ENCODE results near the gene TRABD2B. TPM values are rescaled to one million over a fixed set of nuclear protein-coding genes. Genes with fewer than 3 reads are reported as not detected.

The TRABD2B gene
- total and polyA plus RNA-seq, 2 of the 13 experiments (the other 11 are each of a cell fraction or from before 2014, with no cell fraction given), result 0.04 TPM; not detected in 1

DNA sequence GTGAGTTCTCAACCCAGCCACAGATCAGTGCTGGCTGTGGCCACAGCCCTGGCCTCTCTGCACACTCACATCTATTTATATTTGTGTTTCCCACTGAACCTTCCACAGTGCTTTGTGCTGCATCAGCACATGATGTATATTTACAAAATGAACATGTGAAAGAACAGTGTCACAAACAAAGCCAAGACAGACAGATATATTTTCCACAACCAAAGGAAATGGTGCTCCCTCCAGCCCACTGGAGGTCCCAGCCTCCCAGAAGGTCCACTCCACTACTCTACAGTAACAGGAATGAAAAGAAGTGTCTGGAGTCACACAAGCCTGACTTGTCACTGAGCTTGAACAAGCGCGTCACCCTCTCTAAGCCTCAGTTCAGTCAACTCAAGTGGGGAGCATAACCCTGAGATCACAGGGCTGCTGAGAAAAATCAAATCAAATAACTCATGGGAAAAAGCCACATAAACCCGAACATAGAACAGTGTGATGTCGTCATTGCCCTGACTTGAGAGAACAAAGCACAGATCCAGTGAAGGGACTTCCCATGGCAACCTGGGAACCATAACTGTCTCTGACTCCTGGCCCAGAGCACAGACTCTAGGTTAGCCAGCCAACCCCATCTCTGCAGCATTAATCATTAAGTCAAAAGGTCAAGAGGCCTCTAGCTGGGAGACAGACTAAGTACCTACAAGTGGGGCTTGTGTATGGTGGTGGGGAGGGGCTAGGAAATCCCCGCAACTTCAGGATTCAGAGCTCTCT lies 121.2 kb downstream of the TRABD2B start (continued):
- TF ChIP-seq FOXP1 (IDR thresholded peaks at IDR 0.05), result no peak
- no peak for TF ChIP-seq FOXP1 (CRISPR knock-in tag; IDR thresholded peaks at IDR 0.05)
- TF ChIP-seq, protein P1, sequence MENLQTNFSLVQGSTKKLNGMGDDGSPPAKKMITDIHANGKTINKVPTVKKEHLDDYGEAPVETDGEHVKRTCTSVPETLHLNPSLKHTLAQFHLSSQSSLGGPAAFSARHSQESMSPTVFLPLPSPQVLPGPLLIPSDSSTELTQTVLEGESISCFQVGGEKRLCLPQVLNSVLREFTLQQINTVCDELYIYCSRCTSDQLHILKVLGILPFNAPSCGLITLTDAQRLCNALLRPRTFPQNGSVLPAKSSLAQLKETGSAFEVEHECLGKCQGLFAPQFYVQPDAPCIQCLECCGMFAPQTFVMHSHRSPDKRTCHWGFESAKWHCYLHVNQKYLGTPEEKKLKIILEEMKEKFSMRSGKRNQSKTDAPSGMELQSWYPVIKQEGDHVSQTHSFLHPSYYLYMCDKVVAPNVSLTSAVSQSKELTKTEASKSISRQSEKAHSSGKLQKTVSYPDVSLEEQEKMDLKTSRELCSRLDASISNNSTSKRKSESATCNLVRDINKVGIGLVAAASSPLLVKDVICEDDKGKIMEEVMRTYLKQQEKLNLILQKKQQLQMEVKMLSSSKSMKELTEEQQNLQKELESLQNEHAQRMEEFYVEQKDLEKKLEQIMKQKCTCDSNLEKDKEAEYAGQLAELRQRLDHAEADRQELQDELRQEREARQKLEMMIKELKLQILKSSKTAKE (CRISPR knock-in tag; IDR thresholded peaks at IDR 0.05; ENCODE audit: borderline replicate concordance), result 0 out of 2 replicates have a peak, but pooled peaks have one; percentile 55
- TF ChIP-seq MIER2 (CRISPR knock-in tag; IDR thresholded peaks at IDR 0.05), result no peak
- TF ChIP-seq, protein P2, sequence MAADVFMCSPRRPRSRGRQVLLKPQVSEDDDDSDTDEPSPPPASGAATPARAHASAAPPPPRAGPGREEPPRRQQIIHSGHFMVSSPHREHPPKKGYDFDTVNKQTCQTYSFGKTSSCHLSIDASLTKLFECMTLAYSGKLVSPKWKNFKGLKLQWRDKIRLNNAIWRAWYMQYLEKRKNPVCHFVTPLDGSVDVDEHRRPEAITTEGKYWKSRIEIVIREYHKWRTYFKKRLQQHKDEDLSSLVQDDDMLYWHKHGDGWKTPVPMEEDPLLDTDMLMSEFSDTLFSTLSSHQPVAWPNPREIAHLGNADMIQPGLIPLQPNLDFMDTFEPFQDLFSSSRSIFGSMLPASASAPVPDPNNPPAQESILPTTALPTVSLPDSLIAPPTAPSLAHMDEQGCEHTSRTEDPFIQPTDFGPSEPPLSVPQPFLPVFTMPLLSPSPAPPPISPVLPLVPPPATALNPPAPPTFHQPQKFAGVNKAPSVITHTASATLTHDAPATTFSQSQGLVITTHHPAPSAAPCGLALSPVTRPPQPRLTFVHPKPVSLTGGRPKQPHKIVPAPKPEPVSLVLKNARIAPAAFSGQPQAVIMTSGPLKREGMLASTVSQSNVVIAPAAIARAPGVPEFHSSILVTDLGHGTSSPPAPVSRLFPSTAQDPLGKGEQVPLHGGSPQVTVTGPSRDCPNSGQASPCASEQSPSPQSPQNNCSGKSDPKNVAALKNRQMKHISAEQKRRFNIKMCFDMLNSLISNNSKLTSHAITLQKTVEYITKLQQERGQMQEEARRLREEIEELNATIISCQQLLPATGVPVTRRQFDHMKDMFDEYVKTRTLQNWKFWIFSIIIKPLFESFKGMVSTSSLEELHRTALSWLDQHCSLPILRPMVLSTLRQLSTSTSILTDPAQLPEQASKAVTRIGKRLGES (CRISPR knock-in tag; IDR thresholded peaks at IDR 0.05; ENCODE audit: borderline replicate concordance), result no peak
- TF ChIP-seq, protein P3, sequence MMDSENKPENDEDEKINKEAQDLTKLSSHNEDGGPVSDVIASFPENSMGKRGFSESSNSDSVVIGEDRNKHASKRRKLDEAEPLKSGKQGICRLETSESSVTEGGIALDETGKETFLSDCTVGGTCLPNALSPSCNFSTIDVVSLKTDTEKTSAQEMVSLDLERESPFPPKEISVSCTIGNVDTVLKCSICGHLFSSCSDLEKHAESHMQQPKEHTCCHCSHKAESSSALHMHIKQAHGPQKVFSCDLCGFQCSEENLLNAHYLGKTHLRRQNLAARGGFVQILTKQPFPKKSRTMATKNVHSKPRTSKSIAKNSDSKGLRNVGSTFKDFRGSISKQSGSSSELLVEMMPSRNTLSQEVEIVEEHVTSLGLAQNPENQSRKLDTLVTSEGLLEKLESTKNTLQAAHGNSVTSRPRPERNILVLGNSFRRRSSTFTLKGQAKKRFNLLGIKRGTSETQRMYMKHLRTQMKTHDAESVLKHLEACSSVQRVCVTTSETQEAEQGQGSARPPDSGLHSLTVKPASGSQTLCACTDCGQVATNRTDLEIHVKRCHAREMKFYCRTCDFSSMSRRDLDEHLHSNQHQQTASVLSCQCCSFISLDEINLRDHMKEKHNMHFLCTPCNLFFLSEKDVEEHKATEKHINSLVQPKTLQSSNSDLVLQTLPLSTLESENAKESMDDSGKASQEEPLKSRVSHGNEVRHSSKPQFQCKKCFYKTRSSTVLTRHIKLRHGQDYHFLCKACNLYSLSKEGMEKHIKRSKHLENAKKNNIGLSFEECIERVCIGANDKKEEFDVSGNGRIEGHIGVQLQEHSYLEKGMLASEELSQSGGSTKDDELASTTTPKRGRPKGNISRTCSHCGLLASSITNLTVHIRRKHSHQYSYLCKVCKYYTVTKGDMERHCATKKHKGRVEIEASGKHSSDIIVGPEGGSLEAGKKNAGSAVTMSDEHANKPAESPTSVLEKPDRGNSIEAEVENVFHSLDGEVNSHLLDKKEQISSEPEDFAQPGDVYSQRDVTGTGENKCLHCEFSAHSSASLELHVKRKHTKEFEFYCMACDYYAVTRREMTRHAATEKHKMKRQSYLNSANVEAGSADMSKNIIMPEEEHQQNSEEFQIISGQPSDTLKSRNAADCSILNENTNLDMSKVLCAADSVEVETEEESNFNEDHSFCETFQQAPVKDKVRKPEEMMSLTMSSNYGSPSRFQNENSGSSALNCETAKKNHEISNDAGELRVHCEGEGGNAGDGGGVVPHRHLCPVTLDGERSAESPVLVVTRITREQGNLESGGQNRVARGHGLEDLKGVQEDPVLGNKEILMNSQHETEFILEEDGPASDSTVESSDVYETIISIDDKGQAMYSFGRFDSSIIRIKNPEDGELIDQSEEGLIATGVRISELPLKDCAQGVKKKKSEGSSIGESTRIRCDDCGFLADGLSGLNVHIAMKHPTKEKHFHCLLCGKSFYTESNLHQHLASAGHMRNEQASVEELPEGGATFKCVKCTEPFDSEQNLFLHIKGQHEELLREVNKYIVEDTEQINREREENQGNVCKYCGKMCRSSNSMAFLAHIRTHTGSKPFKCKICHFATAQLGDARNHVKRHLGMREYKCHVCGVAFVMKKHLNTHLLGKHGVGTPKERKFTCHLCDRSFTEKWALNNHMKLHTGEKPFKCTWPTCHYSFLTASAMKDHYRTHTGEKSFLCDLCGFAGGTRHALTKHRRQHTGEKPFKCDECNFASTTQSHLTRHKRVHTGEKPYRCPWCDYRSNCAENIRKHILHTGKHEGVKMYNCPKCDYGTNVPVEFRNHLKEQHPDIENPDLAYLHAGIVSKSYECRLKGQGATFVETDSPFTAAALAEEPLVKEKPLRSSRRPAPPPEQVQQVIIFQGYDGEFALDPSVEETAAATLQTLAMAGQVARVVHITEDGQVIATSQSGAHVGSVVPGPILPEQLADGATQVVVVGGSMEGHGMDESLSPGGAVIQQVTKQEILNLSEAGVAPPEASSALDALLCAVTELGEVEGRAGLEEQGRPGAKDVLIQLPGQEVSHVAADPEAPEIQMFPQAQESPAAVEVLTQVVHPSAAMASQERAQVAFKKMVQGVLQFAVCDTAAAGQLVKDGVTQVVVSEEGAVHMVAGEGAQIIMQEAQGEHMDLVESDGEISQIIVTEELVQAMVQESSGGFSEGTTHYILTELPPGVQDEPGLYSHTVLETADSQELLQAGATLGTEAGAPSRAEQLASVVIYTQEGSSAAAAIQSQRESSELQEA (CRISPR knock-in tag; IDR thresholded peaks at IDR 0.05; ENCODE audit: not compliant biosample characterization), result no peak
- no peak for TF ChIP-seq ZNF282 (IDR thresholded peaks at IDR 0.05; ENCODE audit: partially characterized antibody)
- no peak for TF ChIP-seq ZNF468 (CRISPR knock-in tag; IDR thresholded peaks at IDR 0.05)
- no peak for TF ChIP-seq HHEX (CRISPR knock-in tag; IDR thresholded peaks at IDR 0.05)
- no peak for TF ChIP-seq GABPB1 (CRISPR knock-in tag; IDR thresholded peaks at IDR 0.05)
- no peak for TF ChIP-seq RXRB (CRISPR knock-in tag; IDR thresholded peaks at IDR 0.05; ENCODE audit: borderline replicate concordance)
